H1 (cell line): ENCODE results near the gene BRMS1L. TPM values are rescaled to one million over a fixed set of nuclear protein-coding genes. Genes with fewer than 3 reads are reported as not detected.

Experiments used
- GTF2F1 ChIP-seq: IDR thresholded peaks from 2 replicates; pipeline ENCODE4 v1.6.1; 2012; ENCODE audit warnings: low read depth, low read length, improper control_type of control experiment, borderline replicate concordance
- polyA plus RNA-seq, 7 experiments: library from polyadenylated mRNA; depleted of rRNA in 3 of 7; stranded (reverse) in 5 of 7; unstranded in 2 of 7; fragments of >200 nt in 5 of 7; fragments of 200-250 nt in 2 of 7; gene quantifications; 1 replicate in 5 of 7; 2 replicates in 1 of 7; 4 replicates in 1 of 7; pipeline versions ENCODE4 v1.2.1 to v1.2.3, GENCODE V29; 2011 to 2013; ENCODE audit warnings: missing spikeins in 2 of 7, mixed read lengths in 2 of 7
- total RNA-seq: library from RNA; stranded (reverse); fragmentation: NEBNext Ultra II Directional; extraction: Animal tissue kit (Norgen Biotek cat#: 25700); gene quantifications from 2 replicates; pipeline ENCODE4 v1.2.1, GENCODE V29; 2021

Gene BRMS1L
- total and polyA plus RNA-seq, 2 of the 8 experiments (the other 6 are each of a cell fraction or from before 2014, with no cell fraction given): 4.4 to 10.9 TPM

- no peak for TF ChIP-seq GTF2F1
These were observed 25.7 kb downstream of the BRMS1L start (continued) for GRCh38 chr14:35851823-35852222.
